ENCODE results near the gene SYPL2. TPM values are rescaled to one million over a fixed set of nuclear protein-coding genes. Genes with fewer than 3 reads are reported as not detected.

The SYPL2 gene
- total RNA-seq, 1 donor from 2014 or later = 9.6 TPM

GRCh38 chr1:109490029-109490933 is 23.9 kb downstream of the SYPL2 start:
- ATAC-seq (peak; percentile 62), DNase-seq (ENCODE audit: low spot score) (peak; percentile 69)

- no peak for DNase-seq (ENCODE audit: low spot score)
- ATAC-seq = no peak
Observed at GRCh38 chr1:109490934-109491302, 24.6 kb downstream of the SYPL2 start.

GRCh38 chr1:109491372-109491771 is 25.0 kb downstream of the SYPL2 start:
- ATAC-seq = no peak

GRCh38 chr1:109492779-109493178 is 26.4 kb downstream of the SYPL2 start:
- ATAC-seq = no peak
- DNase-seq (ENCODE audit: low spot score) = no peak

More at GRCh38 chr1:109491372-109491771, 25.0 kb downstream of the SYPL2 start:
- no peak for DNase-seq (ENCODE audit: low spot score)

GRCh38 chr1:109493227-109493626 is 26.9 kb downstream of the SYPL2 start:
- DNase-seq (ENCODE audit: low spot score) (no peak), ATAC-seq (no peak)

- DNase-seq (ENCODE audit: low spot score) (peak; percentile 84), ATAC-seq (peak; percentile 97)
Observed at GRCh38 chr1:109493805-109494539, 27.6 kb downstream of the SYPL2 start, which contains the start of gene CYB561D1. TSS of gene CYB561D1 (plus strand) at chr1:109494094. CDS start at chr1:109494140, 46 bp downstream.

- ATAC-seq = no peak
- no peak for DNase-seq (ENCODE audit: low spot score)
Observed at GRCh38 chr1:109495738-109496137, 29.4 kb downstream of the SYPL2 start.

GRCh38 chr1:109497449-109498160 is 31.3 kb downstream of the SYPL2 start:
- ATAC-seq (no peak), DNase-seq (ENCODE audit: low spot score) (no peak)

- ATAC-seq (no peak), DNase-seq (ENCODE audit: low spot score) (no peak)
Observed at GRCh38 chr1:109498161-109498801, 31.9 kb downstream of the SYPL2 start.

GRCh38 chr1:109499081-109499480 is 32.7 kb downstream of the SYPL2 start:
- ATAC-seq = no peak

GRCh38 chr1:109499661-109500536 is 33.6 kb downstream of the SYPL2 start:
- no peak for DNase-seq (ENCODE audit: low spot score)
- ATAC-seq = peak; percentile 74

More at GRCh38 chr1:109499081-109499480, 32.7 kb downstream of the SYPL2 start:
- no peak for DNase-seq (ENCODE audit: low spot score)

GRCh38 chr1:109500941-109501381 is 34.6 kb downstream of the SYPL2 start:
- DNase-seq (ENCODE audit: low spot score) (no peak), ATAC-seq (no peak)

GRCh38 chr1:109501644-109502363 is 35.5 kb downstream of the SYPL2 start:
- ATAC-seq (no peak), DNase-seq (ENCODE audit: low spot score) (no peak)

GRCh38 chr1:109502364-109502851 is 36.1 kb downstream of the SYPL2 start:
- no peak for ATAC-seq
- no peak for DNase-seq (ENCODE audit: low spot score)

- DNase-seq (ENCODE audit: low spot score) (no peak), ATAC-seq (no peak)
Observed at GRCh38 chr1:109503935-109504334, 37.6 kb downstream of the SYPL2 start.

- ATAC-seq (no peak), DNase-seq (ENCODE audit: low spot score) (no peak)
Observed at GRCh38 chr1:109504974-109505373, 38.6 kb downstream of the SYPL2 start.

GRCh38 chr1:109508001-109508872 is 41.9 kb downstream of the SYPL2 start:
- DNase-seq (ENCODE audit: low spot score) (no peak), ATAC-seq (no peak)

- DNase-seq (ENCODE audit: low spot score) (no peak), ATAC-seq (no peak)
Observed at GRCh38 chr1:109508873-109509175, 42.5 kb downstream of the SYPL2 start.
